AG04449 (cell line): ENCODE measurements around the gene SLC12A8.

ENCODE experiments used
- CTCF ChIA-PET: fragments of 350-600 bp; formaldehyde crosslinking; extraction: SDS; loops from one replicate; lab custom pipeline; 2021; ENCODE audit warnings: antibody characterized with exemption; lab: Yijun Ruan, JAX
- POLR2A ChIA-PET: fragments of 400-600, 350-600 bp; formaldehyde crosslinking; extraction: SDS; loops from one replicate; lab custom pipeline; 2020; ENCODE audit warnings: antibody characterized with exemption, inconsistent platforms; lab: Yijun Ruan, JAX
- DNase-seq: peaks from one replicate; pipeline ENCODE4 v3.0.0-alpha.2; 2010; ENCODE audit warnings: low read depth, low spot score
- H3K4me3 ChIP-seq: 2 replicates; pipeline ENCODE4 v1.5.1; 2011; ENCODE audit warnings: low read depth, mild to moderate bottlenecking, control low read depth, low read length
- TF ChIP-seq, protein P1 (sequence below): IDR thresholded peaks from one replicate; pipeline ENCODE4 v1.5.1; 2011; ENCODE audit warnings: mild to moderate bottlenecking, moderate library complexity, low read length, control low read depth, inconsistent platforms; ENCODE audit not compliant: insufficient read depth; ENCODE audit errors: missing control alignments

Gene SLC12A8

DNA sequence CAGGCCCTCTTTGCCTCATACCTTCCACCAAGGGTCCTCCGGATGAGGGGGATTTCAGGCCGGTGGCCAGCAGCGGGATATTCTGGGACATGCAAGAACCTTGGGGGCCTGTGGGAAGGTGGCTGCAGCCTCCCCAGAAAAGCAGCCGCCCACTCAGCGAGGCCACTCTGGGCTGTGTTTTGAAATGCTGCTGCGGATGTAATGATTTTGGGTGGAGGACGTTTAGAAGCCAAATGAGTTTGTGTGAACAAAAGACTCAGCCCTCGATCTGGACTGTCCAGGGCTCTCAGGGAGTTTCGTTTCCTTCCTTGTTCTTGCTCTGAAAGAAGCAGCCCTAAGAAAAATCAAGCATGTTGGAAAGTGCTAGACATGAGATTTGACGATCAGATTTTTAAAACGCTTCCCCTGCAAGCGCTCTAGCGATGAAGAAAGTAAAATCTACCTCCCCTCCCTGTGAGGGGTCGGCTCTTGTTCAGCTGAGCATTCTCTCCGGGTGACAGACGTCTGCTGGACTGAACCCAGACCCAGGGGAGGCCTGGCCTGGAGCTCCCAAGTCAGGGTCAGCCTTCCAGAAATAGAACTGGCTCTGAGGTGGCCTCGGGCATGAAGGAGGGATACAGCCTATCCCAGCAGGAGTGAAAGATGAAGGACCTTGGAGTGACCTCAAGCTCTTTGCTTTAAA, 169.7 kb downstream of the SLC12A8 start:
- POLR2A ChIA-PET, result no interaction called here
- CTCF ChIA-PET, result interaction anchor here (1.2 kb wide), 1 partner anchor 15 kb away, joined by 4 read pairs; no protein-coding TSS in a partner anchor
- TF ChIP-seq, protein P1, sequence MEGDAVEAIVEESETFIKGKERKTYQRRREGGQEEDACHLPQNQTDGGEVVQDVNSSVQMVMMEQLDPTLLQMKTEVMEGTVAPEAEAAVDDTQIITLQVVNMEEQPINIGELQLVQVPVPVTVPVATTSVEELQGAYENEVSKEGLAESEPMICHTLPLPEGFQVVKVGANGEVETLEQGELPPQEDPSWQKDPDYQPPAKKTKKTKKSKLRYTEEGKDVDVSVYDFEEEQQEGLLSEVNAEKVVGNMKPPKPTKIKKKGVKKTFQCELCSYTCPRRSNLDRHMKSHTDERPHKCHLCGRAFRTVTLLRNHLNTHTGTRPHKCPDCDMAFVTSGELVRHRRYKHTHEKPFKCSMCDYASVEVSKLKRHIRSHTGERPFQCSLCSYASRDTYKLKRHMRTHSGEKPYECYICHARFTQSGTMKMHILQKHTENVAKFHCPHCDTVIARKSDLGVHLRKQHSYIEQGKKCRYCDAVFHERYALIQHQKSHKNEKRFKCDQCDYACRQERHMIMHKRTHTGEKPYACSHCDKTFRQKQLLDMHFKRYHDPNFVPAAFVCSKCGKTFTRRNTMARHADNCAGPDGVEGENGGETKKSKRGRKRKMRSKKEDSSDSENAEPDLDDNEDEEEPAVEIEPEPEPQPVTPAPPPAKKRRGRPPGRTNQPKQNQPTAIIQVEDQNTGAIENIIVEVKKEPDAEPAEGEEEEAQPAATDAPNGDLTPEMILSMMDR, result no peak
- H3K4me3 ChIP-seq, result no peak overlapping the region
- DNase-seq, result no peak

DNA sequence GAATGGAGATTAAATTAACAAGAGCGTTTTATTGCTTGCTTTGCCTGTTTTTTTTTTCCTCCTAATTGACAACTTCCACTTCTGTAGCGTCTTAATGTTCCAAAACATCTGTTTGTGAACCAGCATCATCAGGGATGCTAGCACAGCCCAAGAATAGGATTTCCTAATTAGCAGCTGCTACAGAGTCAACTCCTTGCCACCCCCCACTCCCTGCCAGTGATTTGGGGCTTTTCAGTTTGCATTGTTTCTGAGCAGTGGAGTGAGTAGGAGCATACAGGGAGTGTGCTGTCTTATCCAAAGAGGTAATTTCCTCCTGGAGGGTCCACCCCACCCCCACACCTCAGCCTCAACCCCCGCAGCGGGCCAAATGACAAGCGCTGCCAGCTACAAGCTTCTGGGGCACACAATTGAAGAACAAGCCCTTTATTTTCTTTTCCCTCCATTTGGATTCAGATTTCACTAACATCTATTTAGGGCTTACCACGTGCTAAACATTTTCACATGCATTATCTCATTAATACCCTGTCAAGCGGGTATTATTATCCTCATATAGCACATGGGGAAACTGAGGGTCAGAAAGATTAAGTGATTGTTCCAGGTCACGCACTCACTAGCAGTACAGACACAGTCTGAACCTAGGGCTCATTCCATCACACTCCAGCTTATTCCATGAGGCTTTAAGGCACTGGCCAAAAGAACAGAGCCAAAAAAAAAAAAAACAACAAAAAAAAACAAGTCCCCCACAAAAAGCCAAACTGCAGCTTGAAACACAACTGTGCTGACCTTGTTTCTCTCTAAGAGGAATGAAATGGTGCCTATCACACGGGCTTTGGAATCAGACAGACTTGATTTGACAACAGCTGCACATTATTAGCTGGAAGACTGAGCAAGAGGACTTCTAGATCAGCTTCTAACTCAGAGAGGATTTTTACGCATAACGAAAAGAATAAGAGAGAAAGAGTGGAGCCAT, 173.1 kb downstream of the SLC12A8 start:
- POLR2A ChIA-PET, result interaction anchor here (0.8 to 0.9 kb wide), 2 partner anchors 13 to 25 kb away, joined by 3 read pairs; no protein-coding TSS in a partner anchor

DNA sequence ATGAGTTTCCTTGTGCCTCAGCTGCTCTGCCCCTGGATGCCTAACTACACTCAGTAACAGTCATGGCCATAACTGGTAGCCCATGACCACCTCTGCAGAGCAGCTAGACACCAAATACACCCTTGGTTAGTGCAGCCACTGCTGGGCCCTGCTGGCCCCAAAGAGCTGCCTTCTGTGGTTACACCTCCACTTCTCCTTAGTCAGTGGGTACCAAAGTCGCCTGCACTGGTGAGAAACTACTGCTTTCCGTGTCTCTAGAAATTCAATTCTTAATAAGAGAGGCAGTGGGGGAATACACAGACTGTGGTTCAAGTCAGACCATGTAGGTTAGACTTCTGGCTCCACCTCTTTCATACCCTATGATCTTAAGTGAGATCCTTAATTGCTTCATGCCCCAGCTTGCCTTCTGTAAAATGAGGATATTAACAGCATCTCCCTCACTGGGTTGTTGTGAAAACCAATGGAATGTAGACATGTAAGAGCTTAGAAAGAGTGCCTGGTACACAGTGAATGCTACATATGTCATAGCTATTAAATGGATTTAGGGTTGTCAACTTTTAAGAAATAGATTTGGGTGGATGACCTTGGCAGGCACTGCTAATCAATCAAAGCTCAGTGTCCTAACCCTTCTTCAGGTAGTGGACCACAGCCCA, 174.9 kb downstream of the SLC12A8 start:
- no peak for DNase-seq
- TF ChIP-seq, protein P1, result no peak
- ChIA-PET POLR2A (interaction anchor here (1.1 to 1.5 kb wide), 2 partner anchors 8 to 13 kb away, joined by 3 to 4 read pairs; no protein-coding TSS in a partner anchor), CTCF (interaction anchor here (1.3 to 1.5 kb wide), 4 partner anchors 8 to 130 kb away, joined by 3 to 8 read pairs (median 4); no protein-coding TSS in a partner anchor)
- no peak overlapping the region for H3K4me3 ChIP-seq

More for the DNA sequence above, 173.1 kb downstream of the SLC12A8 start:
- TF ChIP-seq, protein P1, result no peak
- CTCF ChIA-PET, result interaction anchor here (0.7 to 1.2 kb wide), 3 partner anchors 9 to 365 kb away, joined by 3 to 4 read pairs (median 3); no protein-coding TSS in a partner anchor
- no peak overlapping the region for H3K4me3 ChIP-seq
- no peak for DNase-seq

DNA sequence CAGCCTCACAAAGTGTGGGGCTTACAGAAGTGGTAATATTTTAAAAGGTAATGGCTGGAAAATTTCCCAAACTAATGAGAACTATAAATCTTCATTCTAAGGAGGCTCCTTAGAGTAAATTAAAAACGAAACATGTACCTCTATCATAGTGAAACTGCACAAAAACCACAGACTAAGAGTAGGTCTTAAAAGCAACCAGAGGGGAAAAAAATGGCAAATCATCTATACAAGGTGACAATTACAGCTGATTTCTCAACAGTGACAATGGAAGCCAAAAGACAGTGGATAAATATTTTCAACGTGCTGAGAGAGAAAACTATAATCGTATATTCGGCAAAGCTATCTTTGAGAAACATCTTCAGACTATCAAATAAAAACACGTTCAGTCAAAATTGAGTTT, 177.3 kb downstream of the SLC12A8 start:
- POLR2A ChIA-PET, result no interaction called here
- TF ChIP-seq, protein P1, result no peak
- CTCF ChIA-PET, result no interaction called here

DNA sequence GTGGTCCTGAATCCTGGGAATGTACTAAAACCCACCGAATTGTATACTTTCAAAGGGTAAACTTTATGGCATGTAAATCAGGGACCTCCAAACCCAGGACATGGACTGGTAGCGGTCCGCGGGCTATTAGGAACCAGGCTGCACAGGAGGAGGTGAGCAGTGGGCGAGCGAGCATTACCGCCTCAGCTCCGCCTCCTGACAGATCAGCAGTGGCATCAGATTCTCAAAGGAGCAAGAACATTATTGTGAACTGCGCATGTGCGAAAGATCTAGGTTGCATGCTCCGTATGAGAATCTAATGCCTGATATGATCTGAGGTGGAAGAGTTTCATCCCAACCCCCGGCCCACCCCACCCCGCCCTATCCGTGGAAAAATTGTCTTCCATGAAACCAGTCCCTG, 178.9 kb downstream of the SLC12A8 start:
- CTCF ChIA-PET, result interaction anchor here (1.3 to 1.7 kb wide), 2 partner anchors 11 to 553 kb away, joined by 3 to 4 read pairs; no protein-coding TSS in a partner anchor
- DNase-seq, result no peak
- H3K4me3 ChIP-seq, result no peak overlapping the region
- TF ChIP-seq, protein P1, result no peak
- POLR2A ChIA-PET, result interaction anchor here (1.2 kb wide), 1 partner anchor 92 kb away, joined by 4 read pairs; no protein-coding TSS in a partner anchor

More for the DNA sequence above, 177.3 kb downstream of the SLC12A8 start:
- no peak for DNase-seq
- H3K4me3 ChIP-seq, result no peak overlapping the region
